GM12864 (cell line): ENCODE results near the gene PRXL2A.
"Not testable (repeated sequence)": the region's sequence is repeated elsewhere in the genome, so short reads cannot be mapped to it uniquely, and the experiment has no call there.

ENCODE experiments used
- DNase-seq: peaks from one replicate; pipeline ENCODE4 v3.0.0-alpha.2; 2011; ENCODE audit warnings: low read depth
- H3K4me3 ChIP-seq: 2 replicates; pipeline ENCODE4 v1.5.1; 2011; ENCODE audit warnings: mild to moderate bottlenecking, low read depth, low read length, control low read depth
- CTCF ChIP-seq: IDR thresholded peaks from 2 replicates; pipeline ENCODE4 v1.5.1; 2011; ENCODE audit warnings: low read depth, mild to moderate bottlenecking, moderate library complexity, low read length, control low read depth, inconsistent platforms; ENCODE audit errors: missing control alignments

Gene PRXL2A

DNA sequence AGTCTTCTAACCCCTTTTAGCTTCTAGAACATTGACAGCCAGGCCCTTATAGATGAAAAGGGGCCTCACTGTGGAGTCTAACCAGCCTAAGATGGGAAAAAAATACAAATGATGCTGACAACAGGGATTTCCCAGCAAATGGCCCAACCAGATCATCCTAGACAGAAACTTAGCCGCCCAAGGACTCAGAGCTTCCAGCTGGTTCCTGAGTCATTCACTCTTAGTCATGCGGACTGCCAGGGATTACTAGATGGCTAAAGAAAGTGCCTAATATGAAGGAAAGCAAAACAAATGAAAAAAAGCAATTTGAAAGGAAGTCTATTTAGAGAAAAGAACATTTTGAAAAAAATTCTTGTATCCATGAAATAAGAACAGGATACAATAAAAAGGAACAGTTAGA is 69.5 kb downstream of the PRXL2A start:
- H3K4me3 ChIP-seq = no peak overlapping the region
- TF ChIP-seq CTCF = no peak
- DNase-seq = no peak

DNA sequence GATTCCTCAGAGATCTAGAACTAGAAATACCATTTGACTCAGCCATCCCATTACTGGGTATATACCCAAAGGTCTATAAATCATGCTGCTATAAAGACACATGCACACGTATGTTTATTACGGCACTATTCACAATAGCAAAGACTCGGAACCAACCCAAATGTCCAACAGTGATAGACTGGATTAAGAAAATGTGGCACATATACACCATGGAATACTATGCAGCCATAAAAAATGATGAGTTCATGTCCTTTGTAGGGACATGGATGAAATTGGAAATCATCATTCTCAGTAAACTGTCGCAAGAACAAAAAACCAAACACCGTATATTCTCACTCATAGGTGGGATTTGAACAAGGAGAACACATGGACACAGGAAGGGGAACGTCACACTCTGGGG is 72.0 kb downstream of the PRXL2A start:
- not testable (repeated sequence) for DNase-seq, H3K4me3 ChIP-seq

DNA sequence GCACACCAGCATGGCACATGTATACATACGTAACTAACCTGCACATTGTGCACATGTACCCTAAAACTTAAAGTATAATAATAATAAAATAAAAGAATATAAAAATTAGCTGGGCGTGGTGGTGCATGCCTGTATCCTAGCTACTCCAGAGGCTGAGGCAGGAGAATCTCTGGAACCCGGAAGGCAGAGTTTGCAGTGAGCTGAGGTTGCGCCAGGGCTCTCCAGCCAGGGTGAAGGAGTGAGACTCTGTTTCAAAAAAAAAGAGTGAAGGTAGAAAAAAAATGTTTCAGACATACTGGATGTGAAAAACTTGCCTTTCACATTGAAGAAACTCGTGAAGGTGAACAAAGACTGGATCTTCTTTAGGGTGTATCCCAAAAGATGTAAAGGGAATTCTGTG is 72.5 kb downstream of the PRXL2A start:
- TF ChIP-seq CTCF = no peak
- no peak for DNase-seq

DNA sequence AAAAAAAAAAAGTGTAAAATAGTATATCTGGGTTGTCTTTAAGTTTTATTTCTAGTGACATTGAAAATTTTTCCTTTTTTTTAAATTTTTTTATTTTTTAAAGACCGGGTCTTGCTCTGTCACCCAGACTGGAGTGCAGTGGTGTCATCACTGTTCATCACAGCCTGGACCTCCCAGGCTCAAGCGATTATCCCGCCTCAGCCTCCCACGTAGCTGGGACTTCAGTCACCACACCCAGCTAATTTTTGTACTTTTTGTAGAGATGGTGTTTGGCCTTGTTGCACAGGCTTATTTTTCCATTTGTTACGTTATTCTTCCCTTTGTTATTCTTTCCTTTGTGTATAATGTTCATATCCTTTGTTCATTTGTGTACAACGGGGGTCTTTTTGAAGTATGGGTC is 75.9 kb downstream of the PRXL2A start:
- no peak for TF ChIP-seq CTCF
- H3K4me3 ChIP-seq = no peak overlapping the region
- DNase-seq = no peak

More for the DNA sequence above, 72.5 kb downstream of the PRXL2A start:
- H3K4me3 ChIP-seq = no peak overlapping the region

- no peak overlapping the region for H3K4me3 ChIP-seq
- no peak for TF ChIP-seq CTCF
- DNase-seq = no peak
These were observed 76.3 kb downstream of the PRXL2A start for GRCh38 chr10:80484676-80485075.

GRCh38 chr10:80485076-80485945 is 77.0 kb downstream of the PRXL2A start:
- H3K4me3 ChIP-seq = no peak overlapping the region
- no peak for TF ChIP-seq CTCF
- no peak for DNase-seq

DNA sequence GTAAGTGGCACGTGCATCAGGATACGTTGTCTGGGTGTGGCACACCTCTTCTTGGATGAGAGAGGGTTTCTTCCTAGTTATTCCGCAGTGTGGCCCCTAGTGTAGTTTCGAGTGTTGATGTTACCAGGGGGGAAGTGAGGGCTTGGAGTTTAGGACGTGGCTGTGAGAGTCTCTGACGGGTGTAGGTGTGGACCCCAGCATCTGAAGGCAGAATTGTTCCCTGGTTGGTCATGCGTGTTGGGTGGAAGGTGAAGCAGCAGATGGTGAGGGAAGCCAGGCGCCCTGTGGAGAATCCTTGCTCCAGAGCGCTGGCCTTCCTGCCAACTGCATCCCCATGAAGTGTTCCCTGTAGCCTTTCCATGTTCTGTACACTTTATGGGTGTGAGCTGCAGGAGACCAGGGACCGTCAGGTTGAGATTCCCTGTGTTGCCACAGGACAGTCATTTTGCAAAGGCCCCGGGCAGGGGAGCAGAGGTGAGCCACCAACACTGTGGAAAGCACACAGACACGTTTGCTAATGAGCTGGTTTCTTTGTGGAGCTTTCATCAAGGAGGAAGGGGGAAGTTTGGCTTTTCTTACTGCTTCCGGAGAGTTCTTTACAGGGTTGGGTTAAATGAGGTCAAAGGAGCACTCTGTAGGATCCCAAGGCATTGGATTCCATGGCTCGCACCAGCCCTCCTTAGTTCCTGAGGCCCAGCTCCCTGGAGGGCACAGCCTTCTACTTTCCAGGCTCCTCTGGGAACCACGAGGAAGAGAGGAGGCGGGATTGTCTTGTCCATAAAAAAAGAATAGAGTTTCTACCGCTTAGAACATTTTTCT is 77.8 kb downstream of the PRXL2A start:
- DNase-seq = no peak
- H3K4me3 ChIP-seq = no peak overlapping the region
- TF ChIP-seq CTCF = no peak
